HG03378 (cell line): ENCODE data around the gene MAG.

Source experiments
- ATAC-seq: cut with Tn5 transposase; IDR thresholded peaks from one replicate; pipeline ENCODE4 v1.9.1; 2021; ENCODE audit warnings: mild to moderate bottlenecking, moderate library complexity; ENCODE audit not compliant: unreplicated experiment

The MAG gene

DNA sequence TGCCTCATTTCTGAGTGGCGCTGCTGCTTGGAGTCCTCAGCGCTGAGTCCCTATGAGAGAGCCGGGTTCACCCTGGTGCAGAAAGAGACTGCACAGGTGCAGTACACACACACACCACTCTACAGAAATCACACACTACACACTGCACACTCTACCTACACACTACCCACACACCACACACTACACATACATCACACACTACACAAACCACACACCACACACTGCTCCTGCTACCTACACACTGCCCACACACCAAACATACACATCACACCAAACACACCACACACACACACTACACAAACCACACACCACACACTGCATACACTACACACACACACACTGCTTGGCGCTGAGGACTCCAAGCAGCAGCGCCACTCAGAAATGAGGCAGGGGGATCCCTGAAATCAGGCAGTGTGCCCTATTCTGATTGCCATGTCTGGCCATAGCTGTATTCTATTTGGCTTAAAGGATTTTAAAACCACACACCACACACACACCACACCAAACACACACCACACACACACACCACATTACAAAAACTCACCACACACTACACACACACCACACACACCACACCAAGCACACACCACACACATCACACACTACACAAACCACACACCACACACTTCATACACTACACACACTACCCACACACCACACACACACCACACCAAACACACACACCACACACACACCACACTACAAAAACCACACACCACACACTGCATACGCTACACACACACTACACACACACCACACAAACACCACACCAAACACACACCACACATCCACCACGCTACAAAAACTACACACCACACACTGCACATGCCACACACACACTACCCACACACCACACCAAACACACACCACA lies 4.9 kb downstream of the MAG start:
- no peak for ATAC-seq

DNA sequence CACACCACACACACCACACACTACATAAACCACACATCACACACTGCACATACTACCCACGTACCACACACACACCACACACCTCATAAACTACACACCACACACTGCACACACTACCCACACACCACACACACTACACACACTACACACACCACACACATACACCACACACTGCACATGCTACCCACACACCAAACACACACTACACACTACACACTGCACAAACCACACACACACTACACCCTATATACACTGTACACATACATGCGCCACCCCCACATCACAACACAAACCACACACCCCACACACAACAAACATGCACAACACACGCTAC lies 5.5 kb downstream of the MAG start:
- no peak for ATAC-seq

DNA sequence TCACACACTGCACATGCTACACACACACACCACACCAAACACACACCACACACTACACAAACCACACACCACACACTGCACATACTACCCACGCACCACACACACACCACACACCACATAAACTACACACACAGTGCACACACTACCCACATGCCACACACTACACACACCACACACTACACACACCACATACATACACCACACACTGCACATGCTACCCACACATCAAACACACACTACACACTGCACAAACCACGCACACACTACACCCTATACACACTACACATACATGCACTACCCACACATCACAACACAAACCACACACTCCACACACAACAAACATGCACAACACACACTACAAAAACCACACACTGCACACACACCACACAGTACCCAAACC lies 6.0 kb downstream of the MAG start:
- no peak for ATAC-seq

DNA sequence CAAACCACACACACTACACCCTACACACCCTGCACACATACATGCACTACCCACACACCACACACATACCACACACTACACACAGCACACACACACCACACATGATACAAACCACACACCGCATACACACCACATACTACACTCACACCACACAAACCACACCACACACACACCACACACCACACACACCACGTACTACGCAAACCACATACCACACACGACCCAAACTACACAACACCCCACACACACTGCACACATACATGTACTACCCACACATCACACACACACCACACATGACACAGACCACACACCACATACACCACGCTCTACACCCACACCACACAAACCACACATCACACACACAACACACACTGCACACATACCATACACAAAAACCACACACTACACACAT lies 6.6 kb downstream of the MAG start:
- ATAC-seq = no peak

DNA sequence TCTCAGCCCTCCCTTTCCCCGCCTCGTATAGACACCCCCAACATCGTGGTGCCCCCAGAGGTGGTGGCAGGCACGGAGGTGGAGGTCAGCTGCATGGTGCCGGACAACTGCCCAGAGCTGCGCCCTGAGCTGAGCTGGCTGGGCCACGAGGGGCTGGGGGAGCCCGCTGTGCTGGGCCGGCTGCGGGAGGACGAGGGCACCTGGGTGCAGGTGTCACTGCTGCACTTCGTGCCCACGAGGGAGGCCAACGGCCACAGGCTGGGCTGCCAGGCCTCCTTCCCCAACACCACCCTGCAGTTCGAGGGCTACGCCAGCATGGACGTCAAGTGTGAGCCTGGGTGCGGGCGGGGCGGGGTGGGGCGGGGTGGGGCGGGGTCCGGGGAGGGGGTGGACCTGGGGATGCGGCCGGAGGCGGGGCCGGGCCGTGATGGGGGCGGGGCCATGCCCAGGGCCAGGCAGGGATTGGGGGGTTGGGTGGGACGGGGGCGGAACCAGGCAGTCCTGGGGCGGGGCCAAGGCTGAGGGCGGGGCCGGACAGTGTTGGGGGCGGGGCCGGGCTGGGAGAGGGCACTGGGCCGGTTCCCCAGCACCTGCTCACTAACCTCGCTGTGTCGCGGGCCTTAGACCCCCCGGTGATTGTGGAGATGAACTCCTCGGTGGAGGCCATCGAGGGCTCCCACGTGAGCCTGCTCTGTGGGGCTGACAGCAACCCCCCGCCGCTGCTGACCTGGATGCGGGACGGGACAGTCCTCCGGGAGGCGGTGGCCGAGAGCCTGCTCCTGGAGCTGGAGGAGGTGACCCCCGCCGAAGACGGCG lies 7.8 kb downstream of the MAG start:
- no peak for ATAC-seq

DNA sequence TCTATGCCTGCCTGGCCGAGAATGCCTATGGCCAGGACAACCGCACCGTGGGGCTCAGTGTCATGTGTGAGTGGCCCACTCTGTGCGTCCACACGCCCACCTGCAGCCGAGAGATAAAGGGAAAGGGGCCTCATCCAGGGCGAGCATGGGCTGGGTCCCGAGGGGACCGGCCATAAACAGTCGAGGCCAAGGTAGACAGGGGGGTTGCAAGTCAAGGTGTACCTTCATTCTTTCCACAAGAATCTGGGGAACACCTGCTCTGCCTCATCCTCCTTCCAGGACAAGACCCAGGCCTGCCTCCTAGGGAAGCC lies 8.3 kb downstream of the MAG start:
- ATAC-seq = no peak

DNA sequence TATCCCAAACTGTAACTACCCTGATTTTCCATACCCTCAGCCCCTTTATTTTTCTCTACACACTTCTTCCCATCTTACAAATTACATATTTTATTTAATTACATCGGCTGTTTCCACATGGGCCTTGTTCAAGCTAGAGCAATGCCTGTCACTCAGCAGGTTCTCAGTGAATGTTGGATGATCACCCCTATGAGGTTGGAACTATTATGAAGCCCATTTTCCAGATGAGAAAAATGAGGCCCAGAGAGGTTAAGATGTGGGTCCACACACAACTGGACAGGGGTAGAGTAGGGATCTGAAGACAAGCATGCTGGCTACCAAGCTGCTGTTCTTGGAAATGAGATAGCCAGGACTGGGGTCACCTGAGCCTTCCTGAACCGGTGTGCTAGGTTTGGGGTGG lies 10.0 kb downstream of the MAG start:
- no peak for ATAC-seq

DNA sequence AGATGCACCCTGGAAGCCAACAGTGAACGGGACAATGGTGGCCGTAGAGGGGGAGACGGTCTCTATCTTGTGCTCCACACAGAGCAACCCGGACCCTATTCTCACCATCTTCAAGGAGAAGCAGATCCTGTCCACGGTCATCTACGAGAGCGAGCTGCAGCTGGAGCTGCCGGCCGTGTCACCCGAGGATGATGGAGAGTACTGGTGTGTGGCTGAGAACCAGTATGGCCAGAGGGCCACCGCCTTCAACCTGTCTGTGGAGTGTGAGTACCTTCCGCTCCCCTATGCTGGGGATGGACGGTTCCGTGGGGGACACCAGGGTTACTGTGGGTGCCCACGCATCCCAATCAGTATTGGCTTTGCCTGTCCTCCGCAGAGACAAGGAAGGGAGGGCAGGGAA lies 10.5 kb downstream of the MAG start:
- no peak for ATAC-seq

DNA sequence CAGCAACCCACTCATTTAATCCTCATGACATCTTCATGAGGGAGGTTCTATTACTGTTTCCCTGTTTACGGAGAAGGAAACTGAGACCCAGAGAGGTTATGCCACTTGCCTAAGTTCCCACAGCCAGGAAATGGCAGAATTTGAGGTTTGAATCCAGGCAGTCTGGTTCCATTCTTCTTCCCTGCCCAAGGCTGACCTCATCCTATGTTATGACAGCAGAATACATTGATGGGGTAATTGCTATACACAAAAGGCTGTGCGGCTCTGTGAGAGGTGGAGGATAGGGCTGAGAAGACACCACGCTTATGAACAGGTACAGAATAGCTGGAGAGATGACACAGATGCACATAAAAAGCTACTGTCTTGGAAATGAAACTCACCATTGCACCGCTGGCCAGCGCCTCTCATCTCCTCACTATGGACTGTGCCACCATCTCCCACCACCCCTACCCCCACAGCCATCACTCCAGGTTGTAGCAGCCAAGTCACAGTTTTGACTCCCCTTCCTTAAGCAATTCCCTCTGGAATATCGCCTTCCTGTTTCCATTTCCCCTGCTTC lies 11.5 kb downstream of the MAG start:
- no peak for ATAC-seq

DNA sequence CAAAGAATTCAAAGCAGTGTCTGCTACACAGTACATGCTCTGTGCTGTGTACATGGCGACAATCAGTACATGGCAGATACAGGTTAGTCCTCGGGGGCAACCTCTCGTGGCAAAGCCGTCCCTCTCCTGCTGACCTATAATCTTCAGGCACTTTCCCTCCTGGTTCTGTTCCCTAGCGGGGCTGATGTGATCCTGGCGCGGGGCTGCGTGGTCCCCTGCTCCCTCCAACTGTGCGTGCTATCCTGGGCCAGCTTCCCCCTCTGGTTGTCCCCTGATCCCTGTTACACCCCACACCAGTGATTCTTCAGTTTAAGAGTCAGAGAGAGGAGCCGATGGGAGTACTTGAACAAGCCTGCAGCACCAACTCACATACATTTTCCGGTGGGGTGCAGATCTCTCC lies 12.1 kb downstream of the MAG start:
- ATAC-seq = no peak

DNA sequence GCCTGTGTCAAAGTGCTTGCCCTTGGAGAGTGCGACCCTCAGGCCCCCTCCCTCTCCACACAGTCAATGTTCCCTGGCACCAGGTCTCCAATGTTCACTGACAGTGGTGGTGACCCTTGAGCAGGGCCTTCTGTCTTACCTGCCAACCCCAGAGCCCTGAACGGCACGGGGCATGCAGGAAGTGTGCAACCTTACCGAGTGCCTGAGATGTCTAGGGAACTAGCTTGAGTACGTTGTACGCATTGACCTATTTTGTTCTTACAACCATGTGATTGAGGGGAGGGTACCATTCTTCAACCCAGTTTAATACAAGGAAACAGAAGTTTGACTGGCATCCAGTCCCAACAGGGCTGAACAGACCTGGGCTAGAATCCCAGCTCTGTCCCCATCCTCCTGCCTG lies 13.2 kb downstream of the MAG start:
- no peak for ATAC-seq

DNA sequence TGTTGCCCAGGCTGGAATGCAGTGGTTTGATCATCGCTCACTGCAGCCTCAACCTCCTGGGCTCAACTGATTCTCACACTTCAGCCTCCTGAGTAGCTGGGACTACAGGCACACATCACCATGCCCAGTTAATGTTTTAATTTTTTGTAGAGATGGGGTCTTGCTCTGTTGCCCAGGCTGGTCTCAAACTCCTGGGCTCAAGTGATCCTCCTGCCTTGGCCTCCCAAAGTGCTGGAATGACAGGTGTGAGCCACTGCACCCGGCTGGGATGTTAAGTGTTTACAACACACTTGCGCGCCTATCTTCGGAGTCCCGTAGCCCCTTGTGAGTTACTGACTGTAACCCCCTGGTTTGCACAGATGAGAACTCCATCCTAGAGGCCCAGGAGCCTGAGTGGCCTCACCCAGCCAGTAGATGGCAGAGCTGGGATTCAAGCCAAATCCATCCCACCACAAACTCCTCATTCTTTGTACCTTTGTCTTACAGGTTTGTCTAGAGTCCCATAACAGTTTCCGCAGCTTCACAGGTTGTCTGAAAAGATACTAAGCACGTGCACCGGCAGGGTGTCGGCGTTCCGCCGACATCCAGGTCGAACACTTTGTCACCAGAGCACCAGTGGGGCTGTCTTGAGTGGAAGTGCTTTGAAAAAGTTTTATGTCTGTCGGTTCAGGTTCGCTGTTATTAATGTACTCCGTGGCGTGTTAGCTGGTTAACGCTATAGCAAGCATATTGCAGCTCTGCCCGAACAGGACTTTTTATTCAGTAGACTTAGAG lies 14.7 kb downstream of the MAG start:
- ATAC-seq = no peak

DNA sequence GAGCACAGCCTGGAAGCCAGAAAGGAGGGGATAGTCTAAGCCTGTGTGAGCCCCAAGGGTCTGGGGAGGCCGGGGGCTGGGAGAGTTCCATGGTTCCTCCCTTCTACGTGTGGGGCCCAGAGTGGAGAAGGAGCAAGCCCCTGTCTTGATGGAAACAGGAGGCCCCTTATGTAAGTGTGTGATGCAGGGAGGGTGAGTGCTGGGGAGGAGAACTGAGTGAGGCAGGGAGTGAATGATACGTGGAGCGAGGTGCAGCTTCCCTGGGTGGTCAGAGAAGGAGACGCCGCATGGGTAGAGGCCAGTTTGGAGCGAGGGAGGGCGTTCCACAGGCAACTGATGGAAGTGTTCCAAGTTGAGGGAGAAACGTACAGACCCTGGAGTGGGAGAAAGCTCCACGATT lies 16.0 kb downstream of the MAG start:
- ATAC-seq = no peak

DNA sequence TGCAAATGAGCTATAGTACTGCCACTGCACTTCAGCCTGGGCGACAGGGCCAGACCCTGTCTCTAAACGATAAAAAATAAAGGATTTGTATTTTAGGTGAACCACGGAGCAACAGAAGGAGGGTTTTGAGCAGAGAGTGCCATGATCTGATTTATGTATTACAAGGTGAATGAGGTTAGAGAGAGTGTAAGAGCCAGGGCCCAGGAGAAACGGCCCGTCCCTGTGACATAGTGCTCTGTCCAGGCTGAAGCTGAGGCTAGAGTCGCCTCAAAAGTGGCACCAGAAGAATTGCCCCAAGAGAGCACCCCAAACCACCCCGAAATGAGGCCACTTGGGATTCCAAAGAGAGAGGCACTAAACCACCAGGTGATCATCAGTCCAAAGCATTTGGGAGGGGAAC lies 16.9 kb downstream of the MAG start:
- ATAC-seq = no peak

DNA sequence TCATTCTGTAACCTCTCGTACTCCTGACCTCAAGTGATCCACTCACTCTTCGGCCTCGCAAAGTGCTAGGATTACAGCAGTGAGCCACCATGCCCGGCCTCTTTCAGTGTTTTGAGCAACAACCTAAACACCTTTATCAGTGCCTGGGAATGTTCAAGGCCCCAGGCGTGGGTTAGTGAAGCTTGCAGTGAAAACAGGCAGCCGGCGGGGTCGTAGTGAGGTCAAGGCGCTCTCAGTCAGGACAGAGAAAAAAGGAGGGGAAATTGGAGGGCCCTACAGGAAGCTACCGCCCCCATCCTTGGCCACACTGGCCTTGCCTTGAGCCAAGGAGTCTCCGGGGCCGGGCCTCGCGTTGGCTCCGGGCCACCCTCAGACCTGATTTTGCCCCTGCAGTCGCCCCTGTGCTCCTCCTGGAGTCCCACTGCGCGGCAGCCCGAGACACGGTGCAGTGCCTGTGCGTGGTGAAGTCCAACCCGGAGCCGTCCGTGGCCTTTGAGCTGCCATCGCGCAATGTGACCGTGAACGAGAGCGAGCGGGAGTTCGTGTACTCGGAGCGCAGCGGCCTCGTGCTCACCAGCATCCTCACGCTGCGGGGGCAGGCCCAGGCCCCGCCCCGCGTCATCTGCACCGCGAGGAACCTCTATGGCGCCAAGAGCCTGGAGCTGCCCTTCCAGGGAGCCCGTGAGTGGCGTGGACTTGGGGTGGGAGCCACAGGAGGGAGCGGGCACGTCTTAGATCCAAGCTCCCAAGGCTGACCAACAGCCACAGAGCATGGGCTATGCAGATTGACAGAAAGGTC lies 17.7 kb downstream of the MAG start:
- ATAC-seq = no peak

DNA sequence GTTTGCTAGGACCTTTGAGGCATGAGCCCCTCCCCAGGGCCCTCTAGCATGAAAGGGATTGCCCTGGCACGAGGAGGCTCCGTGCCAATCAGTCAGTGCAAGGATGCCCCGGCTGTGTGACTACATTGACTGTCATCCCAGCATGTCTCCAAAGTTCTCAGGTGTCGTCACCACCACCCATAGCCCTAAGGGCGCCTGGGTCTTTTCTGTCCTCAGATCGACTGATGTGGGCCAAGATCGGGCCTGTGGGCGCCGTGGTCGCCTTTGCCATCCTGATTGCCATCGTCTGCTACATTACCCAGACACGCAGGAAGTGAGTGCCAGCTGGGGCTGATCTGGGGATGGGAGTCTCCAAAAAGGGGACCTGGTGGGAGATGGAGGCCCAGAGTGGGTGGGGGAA lies 18.4 kb downstream of the MAG start:
- no peak for ATAC-seq

DNA sequence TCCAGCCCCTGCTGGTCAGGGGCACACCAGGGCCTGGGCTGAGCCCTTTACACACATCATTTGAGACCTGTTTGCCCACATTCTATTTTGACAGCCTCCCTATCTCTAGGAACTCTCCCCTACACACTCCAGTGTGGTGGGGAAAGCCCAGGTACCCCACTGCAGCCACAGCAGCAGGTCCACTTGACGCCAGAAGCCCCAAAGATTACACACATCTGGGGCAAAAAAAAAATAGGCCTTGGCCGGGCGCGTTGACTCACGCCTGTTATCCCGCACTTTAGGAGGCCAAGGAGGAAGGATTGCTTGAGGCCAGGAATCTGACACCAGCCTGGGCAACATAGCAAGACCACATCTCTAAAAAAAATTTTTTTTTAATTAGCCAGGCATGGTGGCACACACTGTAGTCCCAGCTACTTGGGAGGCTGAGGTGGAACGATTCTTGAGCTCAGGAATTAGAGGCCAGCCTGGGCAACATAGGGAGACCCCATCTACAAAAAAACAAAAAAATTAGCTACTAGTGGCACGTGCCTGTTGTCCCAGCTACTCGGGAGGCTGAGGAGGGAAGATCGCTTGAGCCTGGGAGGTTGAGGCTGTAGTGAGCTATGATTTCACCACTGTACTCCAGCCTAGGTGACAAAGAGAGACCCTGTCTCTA lies 19.0 kb downstream of the MAG start:
- ATAC-seq = no peak

DNA sequence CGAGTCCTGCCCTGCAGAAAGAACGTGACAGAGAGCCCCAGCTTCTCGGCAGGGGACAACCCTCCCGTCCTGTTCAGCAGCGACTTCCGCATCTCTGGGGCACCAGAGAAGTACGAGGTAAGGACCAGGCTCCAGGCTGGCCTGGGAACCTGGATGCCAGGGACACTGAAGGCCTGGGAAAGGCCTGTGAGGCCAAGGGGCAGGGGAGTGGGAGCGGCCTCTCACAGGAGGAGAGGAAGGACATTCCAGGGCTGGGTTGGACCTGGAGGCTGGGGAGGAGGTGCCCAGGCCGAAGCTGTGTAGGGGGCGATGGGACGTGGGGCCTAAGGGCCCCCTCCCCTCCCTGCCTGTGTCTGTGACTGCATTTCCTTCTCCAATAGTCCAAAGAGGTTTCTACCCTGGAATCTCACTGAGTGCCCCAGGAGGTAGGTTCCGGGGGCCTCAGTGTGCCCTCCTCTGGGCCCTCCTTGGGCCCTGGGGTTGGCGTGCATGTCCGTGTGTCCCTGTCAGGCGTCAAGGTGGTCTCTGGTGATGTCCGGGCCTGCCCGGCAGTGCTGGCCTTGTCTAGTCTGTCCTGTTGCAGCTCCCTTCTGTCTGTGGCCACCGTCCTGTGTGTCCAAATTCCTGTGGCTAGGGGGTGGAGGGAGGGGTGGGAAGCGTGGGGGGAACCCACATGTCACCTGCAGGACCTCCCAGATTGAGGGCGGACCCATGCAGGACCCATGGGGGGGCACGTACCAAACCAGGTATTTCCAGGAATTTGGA lies 20.1 kb downstream of the MAG start:
- ATAC-seq = no peak

DNA sequence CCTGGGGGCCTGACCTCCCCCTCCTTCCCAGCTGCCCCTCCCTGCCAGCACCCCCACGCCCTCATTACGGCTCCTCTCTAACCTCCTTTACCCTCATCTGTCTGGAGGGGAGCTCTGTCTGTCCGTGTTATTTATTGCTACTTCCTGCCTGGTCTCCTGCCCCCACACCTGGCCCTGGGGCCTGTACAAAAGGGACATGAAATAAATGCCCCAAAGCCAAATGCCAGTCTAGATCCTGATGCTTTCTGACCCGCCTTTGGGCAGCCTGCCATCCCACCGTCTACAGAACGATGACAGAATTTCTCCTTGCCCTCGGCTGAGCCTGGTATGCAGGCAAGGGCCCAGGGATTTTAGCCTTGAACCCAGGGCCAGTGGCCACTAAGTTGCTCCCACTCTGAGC lies 21.6 kb downstream of the MAG start:
- no peak for ATAC-seq
